ENCODE data around the gene ATP6AP2. TPM values are rescaled to one million over a fixed set of nuclear protein-coding genes. Genes with fewer than 3 reads are reported as not detected.

Gene ATP6AP2
- total RNA-seq, 1 experiment from 2014 or later = 72.7 TPM

GRCh38 chrX:40578039-40578695, 2.6 kb upstream of the ATP6AP2 start:
- no peaks in the 10 kb centered on the region for H3K36me3 ChIP-seq (ENCODE audit: control insufficient read depth, insufficient read depth, low read length)
- in situ Hi-C loops (cut with HindIII; ENCODE audit: low pct_unique_long_range_greater_than_20kb, low sequenced_read_pairs) = no loop called here
- TF ChIP-seq SIN3A (IDR thresholded peaks at IDR 0.05; ENCODE audit: borderline replicate concordance, insufficient read depth, low read depth, low read length) (no peak), CTCF (IDR thresholded peaks at IDR 0.05) (no peak), REST (IDR thresholded peaks at IDR 0.05; ENCODE audit: insufficient read depth in 1 of 2, low read depth in 2 of 2, low read length in 1 of 2) (no peak)
- no TSS peak for BruUV-seq (replicated peaks)
- intact Hi-C loops (cut with micrococcal nuclease; ENCODE audit: unreplicated experiment) = no loop called here
- DNase-seq (ENCODE audit: low read depth, low spot score) (no peak), ATAC-seq (no peak)
- POLR2A ChIA-PET = no interaction called here
- CTCF ChIA-PET = no interaction called here
- no peaks in the 10 kb centered on the region for H3K27me3 ChIP-seq (ENCODE audit: control insufficient read depth, insufficient read depth, low read length)
- no peak overlapping the region for H3K4me3 ChIP-seq (ENCODE audit: low read depth in 2 of 2, low read length in 2 of 2)
- H3K27ac ChIP-seq (ENCODE audit: low read length) = no peak overlapping the region
- no peaks in the 10 kb centered on the region for H3K9me3 ChIP-seq (ENCODE audit: control insufficient read depth, insufficient read depth, low read depth, low read length)
- H3K4me1 ChIP-seq (ENCODE audit: control insufficient read depth, insufficient read depth, low read length) = no peaks in the 10 kb centered on the region

GRCh38 chrX:40579141-40579540, 1.6 kb upstream of the ATP6AP2 start:
- no peak overlapping the region for H3K4me3 ChIP-seq (ENCODE audit: low read depth in 2 of 2, low read length in 2 of 2)
- no TSS peak for BruUV-seq (replicated peaks)
- H3K27me3 ChIP-seq (ENCODE audit: control insufficient read depth, insufficient read depth, low read length) = no peaks in the 10 kb centered on the region
- ChIA-PET CTCF (no interaction called here), POLR2A (no interaction called here)
- ATAC-seq = no peak
- H3K27ac ChIP-seq (ENCODE audit: low read length) = no peak overlapping the region
- no peaks in the 10 kb centered on the region for H3K4me1 ChIP-seq (ENCODE audit: control insufficient read depth, insufficient read depth, low read length)
- in situ Hi-C loops (cut with HindIII; ENCODE audit: low pct_unique_long_range_greater_than_20kb, low sequenced_read_pairs) (no loop called here), intact Hi-C loops (cut with micrococcal nuclease; ENCODE audit: unreplicated experiment) (no loop called here)
- TF ChIP-seq REST (IDR thresholded peaks at IDR 0.05; ENCODE audit: insufficient read depth in 1 of 2, low read depth in 2 of 2, low read length in 1 of 2) (no peak), POLR2AphosphoS5 (IDR thresholded peaks at IDR 0.05; ENCODE audit: low read depth, low read length) (no peak), TCF7L2 (IDR thresholded peaks at IDR 0.05; ENCODE audit: low read depth, low read length) (no peak), CTCF (IDR thresholded peaks at IDR 0.05) (no peak), SIN3A (IDR thresholded peaks at IDR 0.05; ENCODE audit: borderline replicate concordance, insufficient read depth, low read depth, low read length) (no peak)
- no peaks in the 10 kb centered on the region for H3K9me3 ChIP-seq (ENCODE audit: control insufficient read depth, insufficient read depth, low read depth, low read length)
- H3K36me3 ChIP-seq (ENCODE audit: control insufficient read depth, insufficient read depth, low read length) = no peaks in the 10 kb centered on the region
- DNase-seq (ENCODE audit: low read depth, low spot score) = no peak
